HAP-1 (cell line): Measurements from ENCODE around the gene FABP3.
A peak's percentile ranks its signal among the peaks of the same experiment; 100 is the strongest.

Experiments
- DNase-seq, 2 experiments: peaks; one replicate each; pipeline ENCODE4 v3.0.0-alpha.2; 2016 to 2020; ENCODE audit warnings: low spot score in 2 of 2
- H3K27me3 ChIP-seq: fragments of 250-450 bp; sonication (Bioruptor Pico); 2 replicates; pipeline ENCODE4 v1.5.1; 2020; ENCODE audit warnings: low read depth, mild to moderate bottlenecking, moderate library complexity
- H3K36me3 ChIP-seq: fragments of 250-450 bp; sonication (Bioruptor Pico); replicated peaks from 2 replicates; pipeline ENCODE4 v1.5.1; 2020; ENCODE audit warnings: mild to moderate bottlenecking
- H3K4me1 ChIP-seq: fragments of 250-450 bp; sonication (Bioruptor Pico); 2 replicates; pipeline ENCODE4 v1.5.1; 2020; ENCODE audit warnings: mild to moderate bottlenecking
- H3K4me3 ChIP-seq: fragments of 250-450 bp; sonication (Bioruptor Pico); 2 replicates; pipeline ENCODE4 v1.5.1; 2020; ENCODE audit warnings: mild to moderate bottlenecking, moderate library complexity
- H3K9me3 ChIP-seq: fragments of 250-450 bp; sonication (Bioruptor Pico); 2 replicates; pipeline ENCODE4 v1.5.1; 2020; ENCODE audit warnings: mild to moderate bottlenecking, moderate library complexity
- in situ Hi-C: fragments of 300-500 bp; cut with MboI; formaldehyde crosslinking; loops from 3 replicates; pipeline ENCODE4 v1.14.3; 2020; ENCODE audit warnings: low sequenced_read_pairs, inconsistent platforms, mixed read lengths

Gene FABP3

DNA sequence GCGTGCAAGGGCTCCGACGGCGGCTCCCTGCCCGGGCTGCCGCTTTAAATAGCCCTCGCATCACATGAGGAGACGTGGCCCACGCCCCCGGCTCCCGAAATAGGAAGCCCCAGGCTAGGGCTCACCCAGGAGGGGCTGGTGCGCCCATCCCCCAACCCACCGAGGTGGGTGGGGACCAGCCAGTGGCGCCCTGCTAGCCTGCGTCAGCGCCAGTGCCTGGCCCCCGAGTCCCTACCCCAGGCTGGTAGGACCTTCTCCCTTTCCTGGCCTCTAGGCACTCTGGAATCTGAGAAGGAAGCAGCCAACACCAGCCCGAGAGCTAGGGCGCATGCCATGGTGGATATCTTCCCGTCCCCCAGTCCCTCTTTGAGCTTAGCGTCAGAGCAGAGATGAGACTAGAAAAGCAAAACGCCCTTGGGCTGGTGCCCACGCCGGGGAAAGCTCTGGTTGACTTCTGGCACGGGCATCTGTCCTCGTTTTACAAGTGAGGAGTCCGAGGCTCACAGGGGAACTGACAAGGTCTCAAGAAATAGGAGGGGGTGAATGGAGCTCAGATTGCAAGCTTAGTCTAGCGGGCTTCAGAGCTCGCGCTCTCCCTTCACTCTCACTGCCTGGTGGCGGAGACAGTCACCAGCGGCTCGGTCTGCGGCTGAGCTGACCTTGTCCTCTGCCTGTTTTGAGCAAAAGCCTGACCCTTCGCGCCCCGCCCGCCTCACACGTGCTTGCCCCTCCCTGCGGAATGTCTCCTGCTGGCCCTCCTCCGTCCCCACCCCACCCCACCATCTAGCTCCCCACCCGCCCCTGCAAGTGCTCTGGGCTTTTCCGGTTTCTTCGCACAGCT is at the start of gene FABP3:
Gene FABP3, minus strand, starts transcription at position 21 of the 841 bp plus-strand sequence. CDS start 62 bp downstream, outside the sequence.
- in situ Hi-C loops = no loop called here
- peak; percentile 72 to 90 for DNase-seq
- no peaks in the 10 kb centered on the region for H3K9me3 ChIP-seq
- H3K36me3 ChIP-seq = no peaks in the 10 kb centered on the region
- no peaks in the 10 kb centered on the region for H3K27me3 ChIP-seq
- H3K4me1 ChIP-seq = peaks cover 12% of the 10 kb centered on the region
- peak within 1 kb of the TSS; percentile 1; the same call in 1 of the 2 replicates for H3K4me3 ChIP-seq

DNA sequence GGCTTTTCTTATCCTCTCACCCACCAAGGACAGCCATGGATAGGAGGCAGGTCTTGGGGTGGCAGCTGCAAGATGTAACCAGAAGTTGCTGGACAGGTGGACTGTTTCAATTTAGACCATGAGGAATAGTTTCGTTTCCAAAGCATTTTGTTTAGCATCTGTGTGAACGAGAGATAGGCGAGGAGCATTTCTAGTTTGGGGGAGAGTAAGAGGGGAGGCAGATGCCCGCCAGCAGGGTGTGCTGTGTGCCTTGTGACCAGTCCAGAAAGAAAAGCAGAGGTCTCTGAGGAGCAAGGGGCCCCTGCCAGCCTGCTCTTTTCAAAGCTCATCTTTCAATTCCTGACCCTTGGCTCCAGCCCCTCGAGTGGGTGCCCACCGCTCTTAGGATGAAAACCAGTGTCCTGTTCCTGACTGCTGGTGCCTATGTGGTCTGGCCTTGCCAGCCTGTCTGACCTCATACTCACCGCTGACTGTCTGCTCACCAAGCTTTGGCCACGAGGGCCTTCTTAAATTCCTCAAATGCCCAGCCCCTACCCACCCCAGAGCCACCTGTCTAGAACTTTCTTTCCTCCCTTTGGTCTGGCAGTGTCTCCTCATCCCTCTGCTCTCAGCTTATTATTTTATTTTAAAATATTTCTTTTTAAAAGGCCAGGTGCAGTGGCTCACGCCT is 48.6 kb upstream of the FABP3 start:
- H3K36me3 ChIP-seq = no peaks in the 10 kb centered on the region
- no peaks in the 10 kb centered on the region for H3K4me1 ChIP-seq
- no peaks in the 10 kb centered on the region; the same call in 1 of the 2 replicates for H3K9me3 ChIP-seq
- peak in 1 of 2 experiments; percentile 50 for DNase-seq
- no peaks in the 10 kb centered on the region for H3K27me3 ChIP-seq
- in situ Hi-C loops = no loop called here
- no peak overlapping the region for H3K4me3 ChIP-seq

DNA sequence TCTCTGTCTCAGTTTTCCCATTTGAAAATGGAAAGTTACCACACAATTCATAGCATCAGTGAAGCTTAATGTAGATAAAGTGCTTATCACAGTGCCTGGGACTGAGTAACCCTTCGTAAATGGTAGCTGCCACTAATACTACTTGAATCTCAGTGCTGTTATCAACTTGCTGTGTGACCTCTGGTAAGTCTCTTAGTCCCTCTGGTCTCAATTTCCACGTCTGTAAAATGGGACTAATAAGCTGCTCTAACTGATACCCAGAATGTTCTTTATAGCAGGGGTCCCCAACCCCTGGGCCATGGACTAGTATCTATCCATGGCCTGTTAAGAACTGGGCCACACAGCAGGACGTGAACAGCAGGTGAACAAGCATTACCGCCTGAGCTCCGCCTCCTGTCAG is 47.8 kb upstream of the FABP3 start:
- Histone ChIP-seq H3K9me3 (no peaks in the 10 kb centered on the region; the same call in 1 of the 2 replicates), H3K36me3 (no peaks in the 10 kb centered on the region), H3K4me1 (no peaks in the 10 kb centered on the region), H3K4me3 (no peak overlapping the region), H3K27me3 (no peaks in the 10 kb centered on the region)
- DNase-seq = no peak
- in situ Hi-C loops = no loop called here

DNA sequence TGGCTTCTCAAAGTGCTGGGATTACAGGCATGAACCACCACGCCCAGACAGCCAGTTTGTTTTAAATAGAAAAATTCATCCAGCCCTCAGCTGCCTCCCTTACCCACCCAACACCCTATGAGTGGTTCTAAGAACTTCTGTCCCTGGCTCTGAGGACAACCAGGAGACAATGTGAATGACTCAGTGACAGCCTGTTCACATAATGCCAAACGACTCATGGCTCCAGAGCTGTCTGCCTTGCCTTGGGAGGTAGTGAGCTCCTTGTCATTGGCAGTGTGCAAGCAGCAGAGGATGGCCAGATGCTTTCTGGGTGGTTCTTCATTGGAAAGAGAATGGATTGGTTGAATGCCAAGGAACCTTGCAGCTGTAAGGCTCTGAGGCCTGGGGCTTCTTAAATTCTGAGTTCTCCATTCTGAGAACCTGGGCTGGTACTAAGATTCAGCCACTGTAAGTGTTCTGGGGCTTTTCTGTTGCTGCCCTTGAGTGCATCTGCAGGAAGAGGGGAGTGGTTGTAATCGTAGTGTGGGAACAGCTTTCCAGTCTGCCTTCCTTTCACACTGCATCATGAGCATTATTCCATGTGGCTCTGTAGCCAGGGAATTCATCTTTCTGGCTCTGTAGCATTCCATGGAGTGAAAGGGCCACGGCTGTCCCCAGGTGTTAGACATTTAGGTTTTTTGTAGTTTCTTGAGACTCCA is 45.9 kb upstream of the FABP3 start:
- no peaks in the 10 kb centered on the region for H3K27me3 ChIP-seq

DNA sequence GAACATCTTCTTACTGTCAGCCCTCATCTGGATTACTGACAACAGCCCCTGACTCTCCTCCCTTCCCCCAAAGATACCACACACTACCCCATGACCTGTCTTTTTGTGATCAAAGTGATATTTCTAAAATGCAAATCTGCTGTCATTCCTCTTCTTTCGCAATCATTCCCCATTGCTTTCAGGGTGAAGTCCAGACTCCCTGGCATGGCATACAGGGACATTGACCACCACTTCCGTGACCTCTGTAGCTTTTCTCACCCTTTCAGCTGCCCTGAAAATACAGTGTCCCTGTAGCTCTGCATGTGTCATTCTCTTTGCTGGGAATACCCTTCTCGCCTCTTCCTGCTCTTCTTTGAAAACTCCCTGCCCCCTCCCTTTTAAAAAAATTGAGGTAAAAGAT is 44.3 kb upstream of the FABP3 start:
- no peaks in the 10 kb centered on the region; the same call in 1 of the 2 replicates for H3K4me1 ChIP-seq
- H3K27me3 ChIP-seq = no peaks in the 10 kb centered on the region
- no peaks in the 10 kb centered on the region for H3K36me3 ChIP-seq
- in situ Hi-C loops = loop anchor here (5.0 kb wide), 1 partner anchor 235 kb away; no protein-coding TSS in a partner anchor
- DNase-seq = no peak
- no peaks in the 10 kb centered on the region; the same call in 1 of the 2 replicates for H3K9me3 ChIP-seq
- no peak overlapping the region for H3K4me3 ChIP-seq

More for the DNA sequence above, 45.9 kb upstream of the FABP3 start:
- DNase-seq = no peak
- H3K4me3 ChIP-seq = no peak overlapping the region
- no peaks in the 10 kb centered on the region; the same call in 1 of the 2 replicates for H3K4me1 ChIP-seq
- in situ Hi-C loops = loop anchor here (5.0 kb wide), 1 partner anchor 236 kb away; no protein-coding TSS in a partner anchor
- H3K9me3 ChIP-seq = no peaks in the 10 kb centered on the region; the same call in 1 of the 2 replicates
- H3K36me3 ChIP-seq = no peaks in the 10 kb centered on the region

DNA sequence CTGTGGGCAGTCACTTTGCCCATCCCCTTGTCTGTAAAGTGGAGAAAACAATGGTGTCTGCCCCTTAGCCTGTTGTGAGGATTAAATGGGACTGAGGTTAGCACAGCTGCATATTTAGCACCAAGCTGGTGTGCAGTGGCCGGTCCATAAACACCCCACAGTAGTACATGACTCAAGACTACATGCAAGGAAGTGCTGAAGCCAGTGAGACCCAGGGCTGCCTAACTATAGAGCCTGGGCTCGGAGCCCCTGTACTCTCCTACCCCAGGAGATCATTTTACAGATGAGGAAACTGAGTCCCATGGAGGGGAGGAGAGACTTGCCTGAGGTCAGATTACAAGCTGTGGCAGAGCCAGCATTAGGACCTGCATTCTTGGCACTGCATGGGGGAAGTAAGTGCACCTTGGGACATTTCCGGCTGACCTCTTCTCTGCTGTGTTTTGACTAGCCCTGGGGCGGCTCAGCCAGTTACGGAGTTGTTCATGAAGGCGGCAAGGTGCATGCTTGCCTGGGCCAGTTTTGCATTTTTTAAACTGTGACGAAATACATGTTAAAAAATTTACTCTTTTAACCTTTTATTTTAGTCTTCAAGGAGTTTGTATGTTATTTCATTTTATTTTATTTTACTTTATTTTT is 43.3 kb upstream of the FABP3 start:
- in situ Hi-C loops = loop anchor here (5.0 kb wide), 1 partner anchor 234 kb away; no protein-coding TSS in a partner anchor
- no peak overlapping the region for H3K4me3 ChIP-seq
- H3K4me1 ChIP-seq = no peaks in the 10 kb centered on the region; the same call in 1 of the 2 replicates
- no peaks in the 10 kb centered on the region; the same call in 1 of the 2 replicates for H3K9me3 ChIP-seq
- no peaks in the 10 kb centered on the region for H3K36me3 ChIP-seq
- no peak for DNase-seq
- H3K27me3 ChIP-seq = no peaks in the 10 kb centered on the region

DNA sequence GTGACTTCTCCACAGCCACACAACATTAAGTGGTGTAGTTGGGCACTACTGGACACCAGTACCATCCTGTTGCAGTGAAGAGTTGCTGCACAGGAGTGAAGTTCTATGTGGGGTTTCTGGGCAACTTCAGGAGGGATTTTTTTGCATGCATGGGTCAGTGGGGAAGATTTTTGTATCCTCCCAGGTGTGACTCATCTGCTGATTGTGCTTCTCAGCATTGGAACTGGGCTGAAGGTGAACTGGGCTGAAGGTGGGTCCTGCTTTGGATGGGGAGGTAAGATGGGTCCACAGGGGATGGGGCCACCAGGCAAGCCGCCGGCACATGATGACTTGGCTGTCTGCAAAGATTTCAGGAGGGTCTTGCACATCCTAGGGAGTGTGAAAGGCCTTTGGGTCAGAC is 42.8 kb upstream of the FABP3 start:
- in situ Hi-C loops = loop anchor here (5.0 kb wide), 1 partner anchor 233 kb away; no protein-coding TSS in a partner anchor
- no peaks in the 10 kb centered on the region; the same call in 1 of the 2 replicates for H3K9me3 ChIP-seq
- H3K27me3 ChIP-seq = no peaks in the 10 kb centered on the region
- H3K4me1 ChIP-seq = no peaks in the 10 kb centered on the region; the same call in 1 of the 2 replicates
- DNase-seq = no peak
- H3K4me3 ChIP-seq = no peak overlapping the region
- H3K36me3 ChIP-seq = no peaks in the 10 kb centered on the region

DNA sequence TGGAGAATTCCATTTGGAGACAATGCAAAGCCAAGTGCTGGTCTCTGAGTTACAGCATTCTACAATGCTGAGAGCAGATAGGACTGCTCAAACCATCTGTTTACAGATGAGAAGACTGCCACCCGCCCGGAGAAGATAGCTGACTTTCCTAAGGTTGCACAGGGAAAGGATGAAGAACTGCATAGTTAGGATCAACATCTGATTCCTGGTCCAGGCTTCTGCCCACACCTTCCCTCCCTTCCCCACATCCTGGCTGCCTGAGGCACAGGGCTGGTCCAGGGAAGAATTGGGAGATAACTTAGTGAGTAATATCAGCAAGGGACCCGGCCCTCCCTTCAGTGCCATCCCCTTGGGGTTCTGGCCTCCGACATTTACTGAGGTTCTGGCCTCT is 42.1 kb upstream of the FABP3 start:
- in situ Hi-C loops = loop anchor here (5.0 kb wide), 1 partner anchor 233 kb away; no protein-coding TSS in a partner anchor
- no peak overlapping the region for H3K4me3 ChIP-seq
- no peak for DNase-seq

DNA sequence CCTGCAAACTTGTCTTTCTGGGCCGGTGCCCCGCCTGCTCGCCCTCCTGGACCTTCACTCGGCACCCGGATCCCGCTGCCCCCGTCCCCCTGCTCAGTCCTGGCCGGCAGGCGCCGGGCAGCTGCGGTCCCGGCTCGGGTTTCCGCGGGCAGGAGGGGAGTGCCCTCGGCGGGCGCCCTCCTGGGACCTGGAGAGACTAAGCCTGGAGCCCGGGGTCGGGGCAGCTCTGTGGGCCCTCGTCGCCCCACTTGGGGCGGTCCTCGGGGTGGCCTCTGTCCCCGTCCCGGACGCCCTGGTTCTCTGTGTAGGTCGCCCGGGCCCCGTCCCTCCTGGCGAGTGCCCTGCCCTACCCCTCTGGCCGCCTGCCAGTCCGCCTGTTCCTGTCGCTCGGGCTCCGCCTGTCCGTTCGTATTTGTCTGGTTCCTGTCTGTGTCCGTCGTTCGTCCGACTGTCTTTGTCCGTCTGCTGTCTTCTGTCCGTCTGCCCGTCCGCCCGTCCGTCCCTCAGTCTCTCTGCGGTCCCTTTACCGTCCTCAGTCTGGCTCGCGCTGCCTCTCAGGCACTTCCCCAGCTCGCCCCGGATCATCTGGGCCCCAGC is 40.6 kb upstream of the FABP3 start:
- H3K4me1 ChIP-seq = no peaks in the 10 kb centered on the region; the same call in 1 of the 2 replicates
- H3K27me3 ChIP-seq = no peaks in the 10 kb centered on the region
- DNase-seq = peak; percentile 14 to 80
- in situ Hi-C loops = no loop called here
- H3K9me3 ChIP-seq = no peaks in the 10 kb centered on the region; the same call in 1 of the 2 replicates
- no peaks in the 10 kb centered on the region for H3K36me3 ChIP-seq
- peak overlapping the region; percentile 66 for H3K4me3 ChIP-seq

More for the DNA sequence above, 42.1 kb upstream of the FABP3 start:
- no peaks in the 10 kb centered on the region; the same call in 1 of the 2 replicates for H3K9me3 ChIP-seq
- no peaks in the 10 kb centered on the region for H3K27me3 ChIP-seq
- H3K36me3 ChIP-seq = no peaks in the 10 kb centered on the region
- no peaks in the 10 kb centered on the region; the same call in 1 of the 2 replicates for H3K4me1 ChIP-seq

DNA sequence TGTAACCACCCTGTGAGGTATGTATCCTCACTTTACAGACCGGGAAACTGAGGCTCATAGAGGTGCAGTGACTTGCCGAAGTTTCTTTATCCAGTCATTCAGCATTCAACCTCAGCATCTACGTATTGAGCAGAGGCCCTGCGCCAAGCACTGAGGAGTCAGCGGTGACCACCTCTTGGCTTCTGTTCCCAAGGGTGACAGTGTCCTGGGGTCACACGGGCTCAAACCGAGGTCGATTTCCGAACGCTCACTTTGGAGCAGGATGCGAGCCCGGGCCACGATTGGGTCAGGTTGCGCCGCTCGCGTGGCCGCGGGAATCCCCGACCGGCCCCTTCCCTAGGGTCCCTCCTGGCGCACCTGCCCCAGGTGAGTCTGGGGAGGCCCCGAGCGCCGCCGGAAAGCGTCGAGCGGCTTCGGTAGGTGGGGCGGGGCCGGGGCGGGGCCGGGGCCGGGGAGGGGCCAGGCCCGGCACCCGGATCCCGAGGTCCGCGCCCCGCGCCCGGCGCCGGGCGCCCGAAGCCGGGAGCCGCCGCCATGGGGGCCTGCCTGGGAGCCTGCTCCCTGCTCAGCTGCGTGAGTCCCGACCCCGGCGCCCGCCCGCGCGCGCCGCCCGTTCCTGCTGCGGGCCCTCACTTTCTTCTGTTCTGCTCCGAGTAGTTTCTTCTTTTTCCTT is 40.0 kb upstream of the FABP3 start, which contains the start of gene SERINC2:
Gene SERINC2, plus strand, starts transcription at position 482 of the 673 bp plus-strand sequence. Its CDS starts 53 bp downstream, at position 535.
- Histone ChIP-seq H3K36me3 (no peaks in the 10 kb centered on the region), H3K27me3 (no peaks in the 10 kb centered on the region), H3K4me3 (peak within 1 kb of the TSS; percentile 66), H3K4me1 (no peaks in the 10 kb centered on the region; the same call in 1 of the 2 replicates), H3K9me3 (no peaks in the 10 kb centered on the region)
- in situ Hi-C loops = no loop called here
- peak in 1 of 2 experiments; percentile 48 for DNase-seq

DNA sequence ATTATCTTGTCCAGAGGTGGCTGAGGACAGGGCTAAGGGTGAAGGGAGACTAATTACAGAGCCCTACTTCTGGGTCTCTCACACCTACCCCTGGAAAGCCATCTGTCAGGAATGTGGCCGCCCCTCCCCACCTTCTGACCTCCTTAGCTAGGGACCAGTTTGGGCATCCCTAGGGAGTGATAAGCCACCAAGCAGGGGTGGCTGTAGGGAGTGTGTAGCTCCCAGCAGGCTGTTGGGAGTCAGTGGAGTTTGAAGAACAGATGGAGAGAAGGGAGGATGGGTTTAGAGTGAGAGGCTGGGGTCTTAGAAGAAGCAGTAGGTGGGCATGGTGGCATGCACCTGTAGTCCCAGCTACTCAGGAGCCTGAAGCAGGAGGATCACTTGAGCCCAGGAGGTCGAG is 39.3 kb upstream of the FABP3 start:
- no peaks in the 10 kb centered on the region for H3K36me3 ChIP-seq
- in situ Hi-C loops = no loop called here
- DNase-seq = no peak
- no peaks in the 10 kb centered on the region for H3K27me3 ChIP-seq
- no peaks in the 10 kb centered on the region; the same call in 1 of the 2 replicates for H3K4me1 ChIP-seq
- no peaks in the 10 kb centered on the region for H3K9me3 ChIP-seq
- no peak overlapping the region for H3K4me3 ChIP-seq

DNA sequence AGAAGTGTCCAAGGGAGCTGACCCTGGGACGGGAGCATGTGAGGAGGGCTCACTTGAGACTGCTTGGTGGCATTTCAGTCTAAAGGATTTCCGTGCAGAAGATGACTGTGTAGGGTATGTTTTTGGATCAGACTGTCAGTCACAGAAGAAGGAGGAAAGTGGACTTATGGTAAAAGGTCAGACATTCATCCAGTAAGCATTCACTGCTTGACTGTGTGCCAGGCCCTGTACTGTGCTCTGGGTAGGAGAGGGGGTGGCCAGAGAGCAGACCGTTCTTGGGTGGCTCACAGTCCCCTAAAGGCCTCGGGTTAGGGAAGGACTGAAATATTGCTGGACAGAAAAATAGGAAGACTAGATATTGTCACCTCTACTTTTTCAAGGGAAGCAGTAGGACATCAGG is 38.0 kb upstream of the FABP3 start:
- DNase-seq = no peak
- Histone ChIP-seq H3K27me3 (no peaks in the 10 kb centered on the region), H3K4me1 (no peaks in the 10 kb centered on the region; the same call in 1 of the 2 replicates), H3K9me3 (no peaks in the 10 kb centered on the region), H3K4me3 (no peak overlapping the region), H3K36me3 (no peaks in the 10 kb centered on the region)
- in situ Hi-C loops = no loop called here
